Mesenteric fat pad (tissue), 1 donor: Measurements from ENCODE around the gene TRUB2. TPM values are rescaled to one million over a fixed set of nuclear protein-coding genes. Genes with fewer than 3 reads are reported as not detected.
"Not testable (repeated sequence)": the region's sequence is repeated elsewhere in the genome, so short reads cannot be mapped to it uniquely, and the experiment has no call there.

Experiments used
- DNase-seq: peaks from one replicate; pipeline ENCODE4 v3.0.0-alpha.2; 2020; ENCODE audit warnings: low spot score
- total RNA-seq: library from RNA; stranded (reverse); fragmentation: NEBNext Ultra II Directional; extraction: Animal tissue kit (Norgen Biotek cat#: 25700); gene quantifications from one replicate; pipeline ENCODE4 v1.2.1, GENCODE V29; 2021
- donor health status: DM: yes; HTN: yes; CAD: no.

The TRUB2 gene
- total RNA-seq, 1 donor from 2014 or later, result 25.0 TPM

- DNase-seq, result no peak
These were observed 17.9 kb downstream of the TRUB2 start for GRCh38 chr9:128304136-128304970.

- no peak for DNase-seq
These were observed 23.4 kb downstream of the TRUB2 start for GRCh38 chr9:128298535-128299482.

GRCh38 chr9:128297221-128297773, 24.9 kb downstream of the TRUB2 start:
- no peak for DNase-seq

GRCh38 chr9:128296340-128297220, 25.7 kb downstream of the TRUB2 start:
- no peak for DNase-seq

- DNase-seq, result no peak
These were observed 28.1 kb downstream of the TRUB2 start for GRCh38 chr9:128294142-128294541.

GRCh38 chr9:128293091-128293490, 29.2 kb downstream of the TRUB2 start:
- no peak for DNase-seq

- no peak for DNase-seq
These were observed 30.2 kb downstream of the TRUB2 start for GRCh38 chr9:128292009-128292408.

GRCh38 chr9:128288273-128289004, 33.8 kb downstream of the TRUB2 start:
- DNase-seq, result no peak

- no peak for DNase-seq
These were observed 35.8 kb downstream of the TRUB2 start for GRCh38 chr9:128286440-128286839.

GRCh38 chr9:128285033-128285784, 37.0 kb downstream of the TRUB2 start:
- no peak for DNase-seq

- DNase-seq, result no peak
These were observed 39.7 kb downstream of the TRUB2 start for GRCh38 chr9:128282500-128282899.

- DNase-seq, result no peak
These were observed 42.1 kb downstream of the TRUB2 start for GRCh38 chr9:128280084-128280622.

- DNase-seq, result not testable (repeated sequence)
These were observed 42.9 kb downstream of the TRUB2 start for GRCh38 chr9:128279088-128280073.

GRCh38 chr9:128276574-128277270, 45.5 kb downstream of the TRUB2 start:
- no peak for DNase-seq

GRCh38 chr9:128276008-128276573, 46.2 kb downstream of the TRUB2 start, which contains the start of gene SWI5:
TSS of gene SWI5 (plus strand) at chr9:128276276.
- peak; percentile 100 for DNase-seq

- DNase-seq, result no peak
These were observed 46.8 kb downstream of the TRUB2 start, which contains the start of gene GOLGA2 for GRCh38 chr9:128275198-128276007. TSS of gene GOLGA2 (minus strand) at chr9:128276007. CDS start at chr9:128275976, 31 bp downstream.
